CD4-positive, alpha-beta T cell (primary cell): Measurements from ENCODE around the gene NIF3L1. TPM values are rescaled to one million over a fixed set of nuclear protein-coding genes. Genes with fewer than 3 reads are reported as not detected.

Source experiments
- ATAC-seq: fragments of 200-7000 bp; cut with Tn5 transposase; one replicate; pipeline ENCODE4 v1.10.0; 2022; ENCODE audit warnings: mild to moderate bottlenecking; ENCODE audit not compliant: poor library complexity
- CTCF ChIA-PET: fragments of 350-600 bp; sonication (Branson Sonifier 250); formaldehyde crosslinking; loops from one replicate; lab custom pipeline; 2021; ENCODE audit warnings: antibody characterized with exemption, inconsistent platforms; lab: Charles Lee
- POLR2A ChIA-PET: fragments of 350-600 bp; sonication (Branson Sonifier 250); formaldehyde crosslinking; loops from one replicate; lab custom pipeline; 2021; ENCODE audit warnings: antibody characterized with exemption, inconsistent platforms; lab: Charles Lee
- DNase-seq, 14 experiments: peaks; one replicate each; pipeline ENCODE4 v3.0.0-alpha.2; 2013 to 2020; ENCODE audit warnings: mixed read lengths in 2 of 14
- H3K27ac ChIP-seq, 2 donors: one replicate each; pipeline versions ENCODE4 v1.5.1 to v1.7.0; 2013; ENCODE audit warnings: low read length in 2 of 2, low read depth in 1 of 2, mild to moderate bottlenecking in 1 of 2
- H3K27me3 ChIP-seq, 2 experiments: 1 replicate in 1 of 2; 2 replicates in 1 of 2; pipeline versions ENCODE4 v1.6.1 to v1.7.0; 2013; ENCODE audit warnings: low read length in 2 of 2, control low read depth in 1 of 2, mild to moderate bottlenecking in 1 of 2, moderate library complexity in 1 of 2; ENCODE audit not compliant: insufficient read depth in 2 of 2, control insufficient read depth in 1 of 2
- H3K36me3 ChIP-seq: one replicate; pipeline ENCODE4 v1.6.1; 2013; ENCODE audit warnings: low read length, control low read depth; ENCODE audit not compliant: insufficient read depth
- H3K4me1 ChIP-seq: one replicate; pipeline ENCODE4 v1.6.1; 2013; ENCODE audit warnings: low read length, control low read depth; ENCODE audit not compliant: insufficient read depth
- H3K4me3 ChIP-seq: one replicate; pipeline ENCODE4 v1.5.1; 2013; ENCODE audit warnings: mild to moderate bottlenecking, low read length, moderate library complexity
- H3K9me3 ChIP-seq, 2 experiments: 1 replicate in 1 of 2; 2 replicates in 1 of 2; pipeline versions ENCODE4 v1.6.1 to v1.7.0; 2013; ENCODE audit warnings: low read length in 2 of 2, mild to moderate bottlenecking in 2 of 2, control low read depth in 1 of 2, moderate library complexity in 1 of 2; ENCODE audit not compliant: control insufficient read depth in 1 of 2, insufficient read depth in 1 of 2
- H3K27ac Mint-ChIP-seq: one replicate; pipeline ENCODE4 v1.8.0; 2020; ENCODE audit warnings: mixed read lengths
- H3K27me3 Mint-ChIP-seq: one replicate; pipeline ENCODE4 v1.8.0; 2021; ENCODE audit warnings: mixed read lengths
- H3K36me3 Mint-ChIP-seq: one replicate; pipeline ENCODE4 v1.8.0; 2021; ENCODE audit warnings: low read depth, mixed read lengths
- H3K4me1 Mint-ChIP-seq: one replicate; pipeline ENCODE4 v1.8.0; 2021; ENCODE audit warnings: low read depth, mixed read lengths
- H3K4me3 Mint-ChIP-seq: one replicate; pipeline ENCODE4 v1.8.0; 2020; ENCODE audit warnings: mild to moderate bottlenecking, mixed read lengths
- H3K9me3 Mint-ChIP-seq: one replicate; pipeline ENCODE4 v1.8.0; 2020; ENCODE audit warnings: mixed read lengths
- intact Hi-C, 2 experiments: fragments of 100-400 bp; cut with DNase I in 1 of 2; cut with micrococcal nuclease in 1 of 2; formaldehyde crosslinking; loops; one replicate each; pipeline versions ENCODE4 v1.15.1 to v1.9.0; 2023 to 2025; cut with DNase I, micrococcal nuclease
- total RNA-seq, 174 experiments: library from RNA in 2 of 174; stranded (reverse) in 2 of 174; gene quantifications; one replicate each; pipeline ENCODE4 v1.2.3 and lab custom pipeline; 2021 to 2026
- TF ChIP-seq, protein P1 (sequence below): fragments of 200-600 bp; IDR thresholded peaks from one replicate; pipeline ENCODE4 v1.8.0; 2022; ENCODE audit warnings: antibody characterized with exemption, mild to moderate bottlenecking

Gene NIF3L1
- total RNA-seq, 2 experiments from 2014 or later: 6.1 to 6.7 TPM

DNA sequence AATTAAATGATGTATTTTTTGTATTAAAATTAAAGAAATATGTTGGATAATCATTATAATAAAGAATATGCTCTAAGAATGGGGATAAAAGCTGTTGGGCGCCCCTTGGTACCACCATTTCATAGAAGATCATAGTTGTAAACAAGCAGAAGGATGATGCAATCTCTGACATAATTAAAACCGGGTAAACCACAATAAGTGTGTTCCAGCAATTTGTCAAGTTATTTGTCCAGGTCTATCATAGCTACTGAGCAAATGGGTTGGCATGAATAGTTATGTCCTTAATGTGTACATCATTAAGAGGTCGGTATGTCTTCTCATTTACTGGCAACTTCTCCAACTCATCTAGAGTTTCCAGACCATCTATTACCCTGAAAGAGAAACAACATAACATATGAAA, 18.0 kb upstream of the NIF3L1 start:
- ChIA-PET POLR2A (interaction anchor here (1.1 kb wide), 1 partner anchor 60 kb away, joined by 3 read pairs; no protein-coding TSS in a partner anchor), CTCF (interaction anchor here (0.5 kb wide), 1 partner anchor 204 kb away, joined by 5 read pairs; no protein-coding TSS in a partner anchor)
- H3K27me3 ChIP-seq: no peaks in the 10 kb centered on the region
- H3K36me3 Mint-ChIP-seq: peaks cover 58% of the 10 kb centered on the region
- no peak overlapping the region for H3K4me3 ChIP-seq
- H3K9me3 ChIP-seq: no peaks in the 10 kb centered on the region
- no peak overlapping the region for H3K27ac ChIP-seq
- H3K27ac Mint-ChIP-seq: no peak overlapping the region
- no peak for DNase-seq
- peaks cover 7% of the 10 kb centered on the region for H3K4me1 Mint-ChIP-seq
- H3K4me1 ChIP-seq: peaks cover 14% of the 10 kb centered on the region
- intact Hi-C loops: no loop called here
- H3K27me3 Mint-ChIP-seq: no peaks in the 10 kb centered on the region
- no peaks in the 10 kb centered on the region for H3K9me3 Mint-ChIP-seq
- TF ChIP-seq, protein P1, sequence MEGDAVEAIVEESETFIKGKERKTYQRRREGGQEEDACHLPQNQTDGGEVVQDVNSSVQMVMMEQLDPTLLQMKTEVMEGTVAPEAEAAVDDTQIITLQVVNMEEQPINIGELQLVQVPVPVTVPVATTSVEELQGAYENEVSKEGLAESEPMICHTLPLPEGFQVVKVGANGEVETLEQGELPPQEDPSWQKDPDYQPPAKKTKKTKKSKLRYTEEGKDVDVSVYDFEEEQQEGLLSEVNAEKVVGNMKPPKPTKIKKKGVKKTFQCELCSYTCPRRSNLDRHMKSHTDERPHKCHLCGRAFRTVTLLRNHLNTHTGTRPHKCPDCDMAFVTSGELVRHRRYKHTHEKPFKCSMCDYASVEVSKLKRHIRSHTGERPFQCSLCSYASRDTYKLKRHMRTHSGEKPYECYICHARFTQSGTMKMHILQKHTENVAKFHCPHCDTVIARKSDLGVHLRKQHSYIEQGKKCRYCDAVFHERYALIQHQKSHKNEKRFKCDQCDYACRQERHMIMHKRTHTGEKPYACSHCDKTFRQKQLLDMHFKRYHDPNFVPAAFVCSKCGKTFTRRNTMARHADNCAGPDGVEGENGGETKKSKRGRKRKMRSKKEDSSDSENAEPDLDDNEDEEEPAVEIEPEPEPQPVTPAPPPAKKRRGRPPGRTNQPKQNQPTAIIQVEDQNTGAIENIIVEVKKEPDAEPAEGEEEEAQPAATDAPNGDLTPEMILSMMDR: no peak
- H3K4me3 Mint-ChIP-seq: no peak overlapping the region
- peaks cover 54% of the 10 kb centered on the region for H3K36me3 ChIP-seq
- ATAC-seq: no peak

DNA sequence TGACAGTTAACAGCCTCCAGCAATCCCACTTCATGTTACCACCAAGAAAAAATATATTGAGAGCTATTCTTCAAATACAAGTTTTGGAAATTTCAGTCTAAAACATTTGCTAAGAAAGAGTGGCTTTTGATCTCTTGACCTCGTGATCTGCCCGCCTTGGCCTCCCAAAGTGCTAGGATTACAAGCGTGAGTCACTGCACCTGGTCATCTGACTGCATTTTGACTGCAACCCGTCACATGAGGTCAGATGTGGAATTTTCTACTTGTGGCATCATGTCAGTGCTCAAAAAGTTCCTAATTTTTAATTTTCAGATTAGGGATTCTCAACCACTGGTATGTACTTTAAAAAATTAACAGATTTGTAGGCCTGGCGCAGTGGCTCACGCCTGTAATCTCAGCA, 15.6 kb upstream of the NIF3L1 start:
- ChIA-PET POLR2A (no interaction called here), CTCF (no interaction called here)
- no peaks in the 10 kb centered on the region for H3K27me3 Mint-ChIP-seq
- Histone ChIP-seq H3K4me1 (peaks cover 8% of the 10 kb centered on the region), H3K27ac (no peak overlapping the region), H3K9me3 (no peaks in the 10 kb centered on the region), H3K36me3 (peaks cover 78% of the 10 kb centered on the region), H3K27me3 (no peaks in the 10 kb centered on the region), H3K4me3 (no peak overlapping the region)
- no peak for ATAC-seq
- TF ChIP-seq, protein P1: no peak
- H3K9me3 Mint-ChIP-seq: no peaks in the 10 kb centered on the region
- no peak for DNase-seq
- intact Hi-C loops: no loop called here
- no peak overlapping the region for H3K4me3 Mint-ChIP-seq
- H3K27ac Mint-ChIP-seq: no peak overlapping the region
- peaks cover 6% of the 10 kb centered on the region for H3K4me1 Mint-ChIP-seq
- peaks cover 78% of the 10 kb centered on the region for H3K36me3 Mint-ChIP-seq

DNA sequence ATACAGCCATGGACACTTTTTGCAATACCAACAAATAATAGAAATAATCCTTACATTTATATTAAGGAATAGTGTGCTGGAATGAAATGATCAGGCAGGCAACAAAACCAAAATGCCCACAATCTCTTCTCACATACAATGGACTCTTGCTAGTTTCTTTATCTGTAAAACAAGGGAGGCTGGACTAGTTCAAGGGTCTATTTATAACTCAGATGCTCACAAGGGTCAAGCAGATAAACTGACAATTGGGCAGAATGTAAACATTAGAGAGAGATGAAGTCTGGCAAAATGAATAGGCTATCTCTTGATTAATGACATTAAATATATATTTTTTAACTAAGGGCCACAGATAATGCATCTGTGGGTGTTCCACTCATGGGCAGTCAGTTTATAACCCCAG, 11.7 kb upstream of the NIF3L1 start:
- intact Hi-C loops: no loop called here
- peaks cover 90% of the 10 kb centered on the region for H3K36me3 Mint-ChIP-seq
- no peaks in the 10 kb centered on the region for H3K9me3 Mint-ChIP-seq
- no peak for DNase-seq
- H3K4me3 ChIP-seq: no peak overlapping the region
- H3K4me3 Mint-ChIP-seq: no peak overlapping the region
- ATAC-seq: no peak
- H3K36me3 ChIP-seq: peaks cover 90% of the 10 kb centered on the region
- no peaks in the 10 kb centered on the region for H3K27me3 Mint-ChIP-seq
- no peaks in the 10 kb centered on the region for H3K27me3 ChIP-seq
- CTCF ChIA-PET: interaction anchor here (1.3 kb wide), 1 partner anchor 24 kb away, joined by 3 read pairs; no protein-coding TSS in a partner anchor
- no peaks in the 10 kb centered on the region for H3K9me3 ChIP-seq
- TF ChIP-seq, protein P1: no peak
- H3K4me1 ChIP-seq: no peaks in the 10 kb centered on the region
- POLR2A ChIA-PET: interaction anchor here (0.9 to 1.0 kb wide), 2 partner anchors 13 to 192 kb away, joined by 3 to 5 read pairs; partner anchors contain the start of gene CLK1
- peaks cover 7% of the 10 kb centered on the region for H3K4me1 Mint-ChIP-seq
- H3K27ac ChIP-seq: no peak overlapping the region
- H3K27ac Mint-ChIP-seq: no peak overlapping the region
